HepG2 (cell line): ENCODE measurements around the gene COPZ1. TPM values are rescaled to one million over a fixed set of nuclear protein-coding genes. Genes with fewer than 3 reads are reported as not detected.

Source experiments
- ARID5B ChIP-seq: IDR thresholded peaks from 2 replicates; pipeline ENCODE4 v1.4.0; 2020; ENCODE audit warnings: mild to moderate bottlenecking, missing genetic modification reagents
- BCL6 ChIP-seq: IDR thresholded peaks from 2 replicates; pipeline ENCODE4 v1.6.1; 2016; ENCODE audit warnings: missing genetic modification reagents, missing compliant biosample characterization
- FOXK1 ChIP-seq: sonication (generic); formaldehyde crosslinking; IDR thresholded peaks from 2 replicates; pipeline ENCODE4 v1.4.0; 2020; ENCODE audit warnings: low read depth, missing genetic modification reagents, borderline replicate concordance
- HDAC6 ChIP-seq: fragments of 200-600 bp; sonication (generic); IDR thresholded peaks from 2 replicates; pipeline ENCODE4 v1.7.0; 2017; ENCODE audit warnings: mild to moderate bottlenecking, antibody characterized with exemption, low read length, low read depth
- ISL2 ChIP-seq: sonication (generic); formaldehyde crosslinking; IDR thresholded peaks from 2 replicates; pipeline ENCODE4 v1.5.0; 2020; ENCODE audit warnings: missing genetic modification reagents
- NFATC3 ChIP-seq: sonication (generic); formaldehyde crosslinking; IDR thresholded peaks from 2 replicates; pipeline ENCODE4 v1.5.1; 2020; ENCODE audit warnings: mild to moderate bottlenecking, missing genetic modification reagents
- PRPF4 ChIP-seq: fragments of 200-400 bp; formaldehyde crosslinking; IDR thresholded peaks from 2 replicates; pipeline ENCODE4 v1.6.1; 2016; ENCODE audit warnings: low read length, low read depth; ENCODE audit not compliant: poor library complexity, severe bottlenecking
- ZBTB10 ChIP-seq: sonication (generic); formaldehyde crosslinking; IDR thresholded peaks from 2 replicates; pipeline ENCODE4 v1.4.0; 2020; ENCODE audit warnings: missing genetic modification reagents, borderline replicate concordance
- ZBTB26 ChIP-seq: IDR thresholded peaks from 2 replicates; pipeline ENCODE4 v1.6.1; 2016; ENCODE audit warnings: missing compliant biosample characterization, missing genetic modification reagents, borderline replicate concordance
- ZEB1 ChIP-seq: IDR thresholded peaks from 2 replicates; pipeline ENCODE4 v1.6.1; 2012; ENCODE audit warnings: mild to moderate bottlenecking, low read depth, inconsistent platforms; ENCODE audit not compliant: insufficient replicate concordance
- ZNF543 ChIP-seq: sonication (generic); formaldehyde crosslinking; IDR thresholded peaks from 2 replicates; pipeline ENCODE4 v1.4.0; 2020; ENCODE audit warnings: mild to moderate bottlenecking, missing genetic modification reagents
- ZNF547 ChIP-seq: sonication (generic); formaldehyde crosslinking; IDR thresholded peaks from 2 replicates; pipeline ENCODE4 v1.5.1; 2020; ENCODE audit warnings: mild to moderate bottlenecking, missing genetic modification reagents
- polyA plus RNA-seq, 8 experiments: library from polyadenylated mRNA; depleted of rRNA in 3 of 8; stranded (reverse) in 7 of 8; unstranded in 1 of 8; fragments of >200 nt; fragmentation: Illumina TruSeq in 4 of 8; extraction: Trizol in 4 of 8; gene quantifications; 2 replicates each; pipeline versions ENCODE4 v1.2.1 to v1.2.3, GENCODE V29; 2011 to 2016; ENCODE audit warnings: low read depth in 4 of 8, missing spikeins in 1 of 8, mixed read lengths in 1 of 8; ENCODE audit not compliant: insufficient read depth in 1 of 8
- total RNA-seq, 5 experiments: library from RNA; depleted of rRNA; stranded (reverse); fragments of >200 nt; fragmentation: Illumina TruSeq; extraction: Trizol; gene quantifications; 2 replicates each; pipeline ENCODE4 v1.2.3, GENCODE V29; 2016; ENCODE audit warnings: low read depth in 1 of 5

COPZ1 gene
- total and polyA plus RNA-seq, 2 of the 13 experiments (the other 11 are each of a cell fraction or from before 2014, with no cell fraction given): 125 to 184 TPM

GRCh38 chr12:54360717-54361456 is 36.0 kb downstream of the COPZ1 start (continued):
- no peak for TF ChIP-seq PRPF4
- peak; percentile 26 for TF ChIP-seq ARID5B (CRISPR knock-in tag)
- no peak for TF ChIP-seq ISL2
- TF ChIP-seq NFATC3 (CRISPR knock-in tag): 0 out of 2 replicates have a peak, but pooled peaks have one; percentile 74
- TF ChIP-seq FOXK1 (CRISPR knock-in tag): peak; percentile 56; the same call in 1 of the 2 replicates
- no peak for TF ChIP-seq ZBTB10 (CRISPR knock-in tag)
- 0 out of 2 replicates have a peak, but pooled peaks have one; percentile 32 for TF ChIP-seq ZNF547 (CRISPR knock-in tag)
- TF ChIP-seq ZEB1: no peak
- TF ChIP-seq ZNF543 (CRISPR knock-in tag): no peak
- 0 out of 2 replicates have a peak, but pooled peaks have one; percentile 21 for TF ChIP-seq BCL6 (CRISPR knock-in tag)
- no peak for TF ChIP-seq HDAC6
- no peak for TF ChIP-seq ZBTB26 (CRISPR knock-in tag)
